Body of pancreas (tissue), 4 donors: ENCODE results near the gene ARHGAP24.

Experiments
- POLR2A ChIP-seq, 3 donors: fragments of 450-650 bp; IDR thresholded peaks; one replicate each; pipeline ENCODE4 v1.6.1; 2016; ENCODE audit warnings: antibody characterized with exemption in 3 of 3, mild to moderate bottlenecking in 2 of 3
- TF ChIP-seq, protein P1 (sequence below), 7 experiments: fragments of 450-650 bp in 4 of 7; fragments of 200-600 bp in 3 of 7; sonication (generic) in 3 of 7; IDR thresholded peaks; one replicate each; pipeline ENCODE4 v1.5.1; 2016 to 2019; ENCODE audit warnings: antibody characterized with exemption in 7 of 7

DNA sequence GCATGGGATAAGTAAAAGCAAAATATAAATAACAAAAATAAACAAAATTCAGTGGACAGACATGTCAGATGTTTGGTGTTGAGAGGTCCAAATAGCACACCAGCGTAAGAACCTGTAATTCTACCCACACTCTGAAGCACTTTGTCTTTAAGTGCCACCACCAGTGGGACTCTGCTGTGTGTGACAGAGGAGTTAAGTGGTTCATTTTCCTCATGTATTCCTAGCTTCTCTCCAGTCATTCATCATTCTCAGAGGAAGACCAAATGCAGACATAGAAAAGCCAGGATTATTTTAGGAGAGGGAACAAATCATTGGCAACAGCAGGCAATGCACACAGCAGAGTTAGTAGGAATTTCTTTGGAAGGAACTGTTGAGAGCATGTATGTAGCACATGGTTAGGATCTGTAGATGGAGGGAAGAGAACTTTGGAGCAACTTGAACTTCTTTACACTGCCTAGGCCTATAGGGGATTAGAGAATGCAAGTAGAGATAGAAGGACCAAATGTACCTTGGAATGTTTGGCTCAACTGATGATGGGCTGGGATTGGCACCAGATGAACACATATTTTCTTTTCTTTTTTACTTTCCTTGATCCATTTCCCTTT lies 43.0 kb upstream of the ARHGAP24 start:
- TF ChIP-seq, protein P1, sequence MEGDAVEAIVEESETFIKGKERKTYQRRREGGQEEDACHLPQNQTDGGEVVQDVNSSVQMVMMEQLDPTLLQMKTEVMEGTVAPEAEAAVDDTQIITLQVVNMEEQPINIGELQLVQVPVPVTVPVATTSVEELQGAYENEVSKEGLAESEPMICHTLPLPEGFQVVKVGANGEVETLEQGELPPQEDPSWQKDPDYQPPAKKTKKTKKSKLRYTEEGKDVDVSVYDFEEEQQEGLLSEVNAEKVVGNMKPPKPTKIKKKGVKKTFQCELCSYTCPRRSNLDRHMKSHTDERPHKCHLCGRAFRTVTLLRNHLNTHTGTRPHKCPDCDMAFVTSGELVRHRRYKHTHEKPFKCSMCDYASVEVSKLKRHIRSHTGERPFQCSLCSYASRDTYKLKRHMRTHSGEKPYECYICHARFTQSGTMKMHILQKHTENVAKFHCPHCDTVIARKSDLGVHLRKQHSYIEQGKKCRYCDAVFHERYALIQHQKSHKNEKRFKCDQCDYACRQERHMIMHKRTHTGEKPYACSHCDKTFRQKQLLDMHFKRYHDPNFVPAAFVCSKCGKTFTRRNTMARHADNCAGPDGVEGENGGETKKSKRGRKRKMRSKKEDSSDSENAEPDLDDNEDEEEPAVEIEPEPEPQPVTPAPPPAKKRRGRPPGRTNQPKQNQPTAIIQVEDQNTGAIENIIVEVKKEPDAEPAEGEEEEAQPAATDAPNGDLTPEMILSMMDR (IDR thresholded peaks at IDR 0.05): no peak
- no peak for TF ChIP-seq POLR2A (IDR thresholded peaks at IDR 0.05)
